GM23338 (cell line): ENCODE data around the gene SLC7A4.

Experiments
- CREB1 ChIP-seq: fragments of 250-450 bp; sonication (Bioruptor Pico); IDR thresholded peaks from 2 replicates; pipeline ENCODE4 v1.5.0; 2020; ENCODE audit warnings: low read depth, mild to moderate bottlenecking, moderate library complexity
- ETS1 ChIP-seq: IDR thresholded peaks from 2 replicates; pipeline ENCODE4 v1.6.1; 2016; ENCODE audit warnings: antibody characterized with exemption
- EZH2 ChIP-seq: fragments of 200-600 bp; sonication (generic); IDR thresholded peaks from one replicate; pipeline ENCODE4 v1.8.0; 2017; ENCODE audit warnings: antibody characterized with exemption, mild to moderate bottlenecking, low read depth; ENCODE audit not compliant: unreplicated experiment
- EZH2phosphoT487 ChIP-seq: fragments of 200-600 bp; sonication (generic); IDR thresholded peaks from one replicate; pipeline ENCODE4 v1.8.1; 2018; ENCODE audit warnings: antibody characterized with exemption; ENCODE audit not compliant: unreplicated experiment
- JUNB ChIP-seq: IDR thresholded peaks from one replicate; pipeline ENCODE4 v1.6.1; 2016; ENCODE audit warnings: antibody characterized with exemption; ENCODE audit not compliant: unreplicated experiment
- NANOG ChIP-seq: IDR thresholded peaks from 2 replicates; pipeline ENCODE4 v1.6.1; 2016; ENCODE audit warnings: antibody characterized with exemption, borderline replicate concordance
- POLR2AphosphoS5 ChIP-seq: IDR thresholded peaks from 2 replicates; pipeline ENCODE4 v1.6.1; 2016; ENCODE audit warnings: antibody characterized with exemption, low read depth
- STAT1 ChIP-seq: IDR thresholded peaks from one replicate; pipeline ENCODE4 v1.6.1; 2016; ENCODE audit warnings: antibody characterized with exemption; ENCODE audit not compliant: unreplicated experiment
- ZNF114 ChIP-seq: fragments of 250-450 bp; sonication (Bioruptor Pico); IDR thresholded peaks from 2 replicates; pipeline ENCODE4 v1.5.0; 2020; ENCODE audit warnings: mild to moderate bottlenecking, moderate library complexity
- ZNF331 ChIP-seq: fragments of 250-450 bp; sonication (Bioruptor Pico); IDR thresholded peaks from 2 replicates; pipeline ENCODE4 v1.5.0; 2020; ENCODE audit warnings: low read depth, mild to moderate bottlenecking, moderate library complexity
- ZNF462 ChIP-seq: fragments of 250-450 bp; sonication (Bioruptor Pico); IDR thresholded peaks from 2 replicates; pipeline ENCODE4 v1.5.0; 2020; ENCODE audit warnings: mild to moderate bottlenecking, moderate library complexity
- TF ChIP-seq, protein P1 (sequence below), 2 experiments: fragments of 200-600 bp in 1 of 2; sonication (generic) in 1 of 2; conservative IDR thresholded peaks; 2 replicates each; pipeline versions ENCODE4 v1.5.1 to v1.6.1; 2016 to 2017; ENCODE audit warnings: antibody characterized with exemption in 2 of 2, low read depth in 2 of 2, mild to moderate bottlenecking in 2 of 2, moderate library complexity in 1 of 2
- TF ChIP-seq, protein P2 (sequence below): IDR thresholded peaks from one replicate; pipeline ENCODE4 v1.6.1; 2018; ENCODE audit warnings: antibody characterized with exemption; ENCODE audit not compliant: unreplicated experiment

GRCh38 chr22:20992056-20992442 lies 40.3 kb downstream of the SLC7A4 start:
- TF ChIP-seq, protein P1, sequence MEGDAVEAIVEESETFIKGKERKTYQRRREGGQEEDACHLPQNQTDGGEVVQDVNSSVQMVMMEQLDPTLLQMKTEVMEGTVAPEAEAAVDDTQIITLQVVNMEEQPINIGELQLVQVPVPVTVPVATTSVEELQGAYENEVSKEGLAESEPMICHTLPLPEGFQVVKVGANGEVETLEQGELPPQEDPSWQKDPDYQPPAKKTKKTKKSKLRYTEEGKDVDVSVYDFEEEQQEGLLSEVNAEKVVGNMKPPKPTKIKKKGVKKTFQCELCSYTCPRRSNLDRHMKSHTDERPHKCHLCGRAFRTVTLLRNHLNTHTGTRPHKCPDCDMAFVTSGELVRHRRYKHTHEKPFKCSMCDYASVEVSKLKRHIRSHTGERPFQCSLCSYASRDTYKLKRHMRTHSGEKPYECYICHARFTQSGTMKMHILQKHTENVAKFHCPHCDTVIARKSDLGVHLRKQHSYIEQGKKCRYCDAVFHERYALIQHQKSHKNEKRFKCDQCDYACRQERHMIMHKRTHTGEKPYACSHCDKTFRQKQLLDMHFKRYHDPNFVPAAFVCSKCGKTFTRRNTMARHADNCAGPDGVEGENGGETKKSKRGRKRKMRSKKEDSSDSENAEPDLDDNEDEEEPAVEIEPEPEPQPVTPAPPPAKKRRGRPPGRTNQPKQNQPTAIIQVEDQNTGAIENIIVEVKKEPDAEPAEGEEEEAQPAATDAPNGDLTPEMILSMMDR (conservative IDR thresholded peaks at IDR 0.05; ENCODE audit: low read depth in 2 of 2): no peak
- TF ChIP-seq EZH2 (no peak), POLR2AphosphoS5 (no peak), EZH2phosphoT487 (no peak), JUNB (no peak), CREB1 (CRISPR knock-in tag) (no peak), NANOG (no peak), ZNF462 (CRISPR knock-in tag) (no peak), STAT1 (no peak), ZNF114 (no peak), ZNF331 (CRISPR knock-in tag) (no peak), ETS1 (no peak)
- TF ChIP-seq, protein P2, sequence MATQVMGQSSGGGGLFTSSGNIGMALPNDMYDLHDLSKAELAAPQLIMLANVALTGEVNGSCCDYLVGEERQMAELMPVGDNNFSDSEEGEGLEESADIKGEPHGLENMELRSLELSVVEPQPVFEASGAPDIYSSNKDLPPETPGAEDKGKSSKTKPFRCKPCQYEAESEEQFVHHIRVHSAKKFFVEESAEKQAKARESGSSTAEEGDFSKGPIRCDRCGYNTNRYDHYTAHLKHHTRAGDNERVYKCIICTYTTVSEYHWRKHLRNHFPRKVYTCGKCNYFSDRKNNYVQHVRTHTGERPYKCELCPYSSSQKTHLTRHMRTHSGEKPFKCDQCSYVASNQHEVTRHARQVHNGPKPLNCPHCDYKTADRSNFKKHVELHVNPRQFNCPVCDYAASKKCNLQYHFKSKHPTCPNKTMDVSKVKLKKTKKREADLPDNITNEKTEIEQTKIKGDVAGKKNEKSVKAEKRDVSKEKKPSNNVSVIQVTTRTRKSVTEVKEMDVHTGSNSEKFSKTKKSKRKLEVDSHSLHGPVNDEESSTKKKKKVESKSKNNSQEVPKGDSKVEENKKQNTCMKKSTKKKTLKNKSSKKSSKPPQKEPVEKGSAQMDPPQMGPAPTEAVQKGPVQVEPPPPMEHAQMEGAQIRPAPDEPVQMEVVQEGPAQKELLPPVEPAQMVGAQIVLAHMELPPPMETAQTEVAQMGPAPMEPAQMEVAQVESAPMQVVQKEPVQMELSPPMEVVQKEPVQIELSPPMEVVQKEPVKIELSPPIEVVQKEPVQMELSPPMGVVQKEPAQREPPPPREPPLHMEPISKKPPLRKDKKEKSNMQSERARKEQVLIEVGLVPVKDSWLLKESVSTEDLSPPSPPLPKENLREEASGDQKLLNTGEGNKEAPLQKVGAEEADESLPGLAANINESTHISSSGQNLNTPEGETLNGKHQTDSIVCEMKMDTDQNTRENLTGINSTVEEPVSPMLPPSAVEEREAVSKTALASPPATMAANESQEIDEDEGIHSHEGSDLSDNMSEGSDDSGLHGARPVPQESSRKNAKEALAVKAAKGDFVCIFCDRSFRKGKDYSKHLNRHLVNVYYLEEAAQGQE: no peak
